ENCODE data around the gene CYTH1. TPM values are rescaled to one million over a fixed set of nuclear protein-coding genes. Genes with fewer than 3 reads are reported as not detected.

The CYTH1 gene
- total RNA-seq, 1 experiment from 2014 or later, result 20.0 TPM

GRCh38 chr17:78648293-78648692, 133.8 kb downstream of the CYTH1 start (continued):
- no peak for TF ChIP-seq ZNF281 (CRISPR knock-in tag; IDR thresholded peaks at IDR 0.05)
- no peak for TF ChIP-seq IRF1 (CRISPR knock-in tag; IDR thresholded peaks at IDR 0.05)

GRCh38 chr17:78647032-78647431, 135.0 kb downstream of the CYTH1 start:
- H3K9me3 Mint-ChIP-seq, result peaks cover 3% of the 10 kb centered on the region; the same call in 1 of the 2 replicates
- H3K4me1 Mint-ChIP-seq, result no peaks in the 10 kb centered on the region
- ATAC-seq (no peak), DNase-seq (ENCODE audit: low spot score) (no peak)
- H3K27ac Mint-ChIP-seq, result no peak overlapping the region
- ChIA-PET POLR2A (no interaction called here), CTCF (no interaction called here)
- H3K36me3 Mint-ChIP-seq, result no peaks in the 10 kb centered on the region
- TF ChIP-seq TP53 (CRISPR knock-in tag; IDR thresholded peaks at IDR 0.05) (no peak), GRHL2 (CRISPR knock-in tag; IDR thresholded peaks at IDR 0.05; ENCODE audit: insufficient replicate concordance, severe bottlenecking) (no peak), IRF2 (CRISPR knock-in tag; IDR thresholded peaks at IDR 0.05; ENCODE audit: borderline replicate concordance, low read depth) (no peak), KAT7 (CRISPR knock-in tag; IDR thresholded peaks at IDR 0.05; ENCODE audit: borderline replicate concordance) (no peak), IRF1 (CRISPR knock-in tag; IDR thresholded peaks at IDR 0.05) (no peak), NFYB (CRISPR knock-in tag; conservative IDR thresholded peaks at IDR 0.05; ENCODE audit: low read depth) (no peak), PREB (CRISPR knock-in tag; IDR thresholded peaks at IDR 0.05; ENCODE audit: borderline replicate concordance) (no peak), AR (CRISPR knock-in tag; IDR thresholded peaks at IDR 0.05) (no peak), ZNF317 (CRISPR knock-in tag; IDR thresholded peaks at IDR 0.05; ENCODE audit: borderline replicate concordance, low read depth) (no peak), FOXK1 (CRISPR knock-in tag; IDR thresholded peaks at IDR 0.05) (no peak), ZNF263 (CRISPR knock-in tag; IDR thresholded peaks at IDR 0.05; ENCODE audit: low read depth) (no peak), PRRX2 (CRISPR knock-in tag; IDR thresholded peaks at IDR 0.05) (no peak), ZNF281 (CRISPR knock-in tag; IDR thresholded peaks at IDR 0.05) (no peak), MLX (CRISPR knock-in tag; IDR thresholded peaks at IDR 0.05) (no peak)
- no peaks in the 10 kb centered on the region for H3K27me3 Mint-ChIP-seq (ENCODE audit: low read depth)
- H3K4me3 Mint-ChIP-seq, result no peak overlapping the region

Measured in WTC11 (cell line).